K562 (cell line): Measurements from ENCODE around the gene FAM241B.

Experiments used
- EHMT2 ChIP-seq: fragments of 450-650 bp; IDR thresholded peaks from 2 replicates; pipeline ENCODE4 v1.6.1; 2018; ENCODE audit warnings: antibody characterized with exemption
- POLR2A ChIP-seq: fragments of 450-650 bp; conservative IDR thresholded peaks from 2 replicates; pipeline ENCODE4 v1.6.1; 2016
- POLR2AphosphoS2 ChIP-seq: IDR thresholded peaks from 2 replicates; pipeline ENCODE4 v1.6.1; 2012; ENCODE audit warnings: low read length, improper control_type of control experiment
- RAD51 ChIP-seq: fragments of 450-650 bp; IDR thresholded peaks from 2 replicates; pipeline ENCODE4 v1.7.1; 2016; ENCODE audit warnings: low read depth, mild to moderate bottlenecking, borderline replicate concordance
- TF ChIP-seq, protein P1 (sequence below), 3 experiments: IDR thresholded peaks in 2 of 3; conservative IDR thresholded peaks in 1 of 3; 2 replicates each; pipeline ENCODE4 v1.5.1; 2011 to 2012; ENCODE audit warnings: low read length in 3 of 3, mild to moderate bottlenecking in 3 of 3, control low read depth in 2 of 3, improper control_type of control experiment in 1 of 3, inconsistent platforms in 1 of 3, low read depth in 1 of 3, mixed read lengths in 1 of 3, moderate library complexity in 1 of 3; ENCODE audit not compliant: insufficient read depth in 2 of 3

DNA sequence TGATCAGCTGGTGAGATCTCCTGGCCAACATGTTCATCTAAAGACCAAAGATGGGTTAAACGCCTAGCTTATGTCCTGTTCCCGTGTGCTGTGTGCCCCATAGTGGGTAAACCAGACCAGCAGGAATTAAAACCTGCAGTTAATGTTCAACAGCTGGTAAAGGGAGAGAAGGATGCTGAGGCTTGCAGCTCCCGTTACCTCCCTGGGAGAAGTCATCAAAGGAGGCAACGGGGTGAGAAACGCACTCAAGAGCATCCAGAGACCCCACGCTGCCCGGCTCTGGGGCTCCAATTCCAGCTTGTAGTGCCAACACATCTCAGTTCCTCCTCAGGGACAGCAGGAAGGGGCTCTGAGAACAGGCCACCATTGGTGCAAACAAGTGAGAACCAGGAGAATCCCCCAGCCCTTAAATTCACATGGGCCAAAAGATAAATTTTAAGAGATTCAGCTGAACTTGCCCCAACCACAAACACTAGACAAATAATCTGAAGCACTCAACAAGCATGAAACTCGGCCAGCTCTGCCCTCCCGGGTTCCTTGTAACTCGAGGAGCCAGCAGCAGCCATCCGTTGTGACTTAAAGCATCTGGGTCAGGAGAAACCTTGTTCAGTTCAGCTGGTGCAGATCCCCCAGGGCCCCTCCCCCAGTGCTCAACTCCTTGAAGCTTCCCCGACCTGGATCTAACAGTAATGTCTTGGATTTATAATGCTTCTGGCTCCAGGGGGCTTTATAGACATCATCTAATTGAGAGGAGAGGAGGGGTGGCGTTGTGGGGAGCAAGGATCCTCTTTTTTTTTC, 29.4 kb downstream of the FAM241B start:
- TF ChIP-seq EHMT2 (no peak), RAD51 (no peak), POLR2A (no peak), POLR2AphosphoS2 (no peak)
- TF ChIP-seq, protein P1, sequence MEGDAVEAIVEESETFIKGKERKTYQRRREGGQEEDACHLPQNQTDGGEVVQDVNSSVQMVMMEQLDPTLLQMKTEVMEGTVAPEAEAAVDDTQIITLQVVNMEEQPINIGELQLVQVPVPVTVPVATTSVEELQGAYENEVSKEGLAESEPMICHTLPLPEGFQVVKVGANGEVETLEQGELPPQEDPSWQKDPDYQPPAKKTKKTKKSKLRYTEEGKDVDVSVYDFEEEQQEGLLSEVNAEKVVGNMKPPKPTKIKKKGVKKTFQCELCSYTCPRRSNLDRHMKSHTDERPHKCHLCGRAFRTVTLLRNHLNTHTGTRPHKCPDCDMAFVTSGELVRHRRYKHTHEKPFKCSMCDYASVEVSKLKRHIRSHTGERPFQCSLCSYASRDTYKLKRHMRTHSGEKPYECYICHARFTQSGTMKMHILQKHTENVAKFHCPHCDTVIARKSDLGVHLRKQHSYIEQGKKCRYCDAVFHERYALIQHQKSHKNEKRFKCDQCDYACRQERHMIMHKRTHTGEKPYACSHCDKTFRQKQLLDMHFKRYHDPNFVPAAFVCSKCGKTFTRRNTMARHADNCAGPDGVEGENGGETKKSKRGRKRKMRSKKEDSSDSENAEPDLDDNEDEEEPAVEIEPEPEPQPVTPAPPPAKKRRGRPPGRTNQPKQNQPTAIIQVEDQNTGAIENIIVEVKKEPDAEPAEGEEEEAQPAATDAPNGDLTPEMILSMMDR (IDR thresholded peaks at IDR 0.05 in 2 of 3, conservative IDR thresholded peaks at IDR 0.05 in 1 of 3; ENCODE audit: insufficient read depth in 2 of 3, low read depth in 1 of 3, low read length in 3 of 3) = no peak
